Sigmoid colon (tissue), 7 donors: ENCODE results near the gene TMEM184B. TPM values are rescaled to one million over a fixed set of nuclear protein-coding genes. Genes with fewer than 3 reads are reported as not detected.

ENCODE experiments used
- DNase-seq: peaks from one replicate; pipeline ENCODE4 v3.0.0-alpha.2; 2019
- H3K27ac ChIP-seq, 4 donors: fragments of 200-600 bp; sonication (generic); one replicate each; pipeline ENCODE4 v1.5.1; 2016 to 2019; ENCODE audit warnings: mild to moderate bottlenecking in 1 of 4
- H3K27me3 ChIP-seq, 3 donors: fragments of 200-600 bp; sonication (generic); one replicate each; pipeline ENCODE4 v1.5.1; 2019; ENCODE audit warnings: mild to moderate bottlenecking in 1 of 3
- H3K36me3 ChIP-seq, 4 donors: fragments of 200-600 bp; sonication (generic); one replicate each; pipeline ENCODE4 v1.5.1; 2016 to 2019
- H3K4me1 ChIP-seq, 4 donors: fragments of 200-600 bp; sonication (generic); one replicate each; pipeline ENCODE4 v1.5.1; 2017 to 2019
- H3K4me3 ChIP-seq, 4 donors: fragments of 200-600 bp; sonication (generic); one replicate each; pipeline ENCODE4 v1.5.1; 2017 to 2019; ENCODE audit warnings: mild to moderate bottlenecking in 2 of 4, moderate library complexity in 1 of 4
- H3K9me3 ChIP-seq, 4 donors: fragments of 200-600 bp in 3 of 4; sonication (generic) in 3 of 4; one replicate each; pipeline versions ENCODE4 v1.5.1 to v1.6.1; 2013 to 2019
- EP300 ChIP-seq, 4 donors: sonication (generic); formaldehyde crosslinking; IDR thresholded peaks; one replicate each; pipeline ENCODE4 v1.6.1; 2017; ENCODE audit warnings: antibody characterized with exemption in 4 of 4
- POLR2A ChIP-seq, 2 donors: fragments of 450-650 bp; IDR thresholded peaks; one replicate each; pipeline ENCODE4 v1.6.1; 2016; ENCODE audit warnings: antibody characterized with exemption in 2 of 2, mild to moderate bottlenecking in 2 of 2, moderate library complexity in 2 of 2
- POLR2AphosphoS5 ChIP-seq, 4 donors: sonication (generic); formaldehyde crosslinking; IDR thresholded peaks; one replicate each; pipeline ENCODE4 v1.6.1; 2017; ENCODE audit warnings: antibody characterized with exemption in 4 of 4
- WGBS, 2 donors: extraction: QIAGEN DNeasy Blood & Tissue Kit; methylation state at CpG; one replicate each; pipeline ENCODE4 v1.1.7; 2013; 5-methylcytosine and 5-hydroxymethylcytosine counted together
- intact Hi-C: fragments of 100-400 bp; cut with DNase I; formaldehyde crosslinking; loops from one replicate; pipeline ENCODE4 v1.15.1; 2023
- polyA plus RNA-seq, 3 donors: library from polyadenylated mRNA; stranded (reverse); fragments of 200-250 nt; gene quantifications; one replicate each; pipeline ENCODE4 v1.2.3, GENCODE V29; 2013
- total RNA-seq, 4 donors: library from RNA; depleted of rRNA; stranded (reverse); fragments of >200 nt; gene quantifications; one replicate each; pipeline ENCODE4 v1.1.0, GENCODE V29; 2016
- TF ChIP-seq, protein P1 (sequence below), 4 experiments: fragments of 450-650 bp in 3 of 4; fragments of 200-600 bp in 1 of 4; IDR thresholded peaks; one replicate each; pipeline ENCODE4 v1.5.1; 2016 to 2019; ENCODE audit warnings: antibody characterized with exemption in 4 of 4, mild to moderate bottlenecking in 3 of 4, moderate library complexity in 2 of 4
- donor health status: healthy with polysubstance abuse.
- donor health status: Bipolar disorder and iron deficiency.
- donor health status: healthy.

Gene TMEM184B
- total and polyA plus RNA-seq, 7 donors = 7.2 to 96.4 (median 42.6) TPM

DNA sequence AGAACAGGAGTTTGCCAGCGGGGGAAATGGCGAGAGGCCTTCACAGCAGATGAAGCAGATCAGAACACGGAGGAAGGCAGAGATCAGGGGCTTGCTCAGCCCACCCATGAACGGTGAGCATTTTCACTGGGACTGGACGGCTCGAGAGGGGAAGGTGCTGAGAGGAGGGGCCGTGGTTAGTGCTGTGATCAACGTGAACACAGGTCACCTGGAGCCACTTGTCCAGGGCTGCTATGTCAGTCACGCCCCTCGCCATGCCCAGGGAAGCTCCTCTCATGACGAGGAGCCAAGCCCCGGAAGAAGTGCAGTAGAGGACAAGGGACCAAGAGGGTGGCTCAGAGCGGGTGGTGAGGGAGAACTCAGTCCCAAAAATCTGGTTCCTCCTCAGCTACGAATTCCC, 98.2 kb downstream of the TMEM184B start:
- Histone ChIP-seq H3K36me3 (no peaks in the 10 kb centered on the region), H3K4me3 (no peak overlapping the region), H3K27ac (no peak overlapping the region), H3K9me3 (no peaks in the 10 kb centered on the region), H3K4me1 (peaks cover 0 to 26% (median 15%) of the 10 kb centered on the region in 4 donors), H3K27me3 (no peaks in the 10 kb centered on the region)
- 81 to 88% methylated on average over 14 of the region's 14 CpGs for WGBS, 2 donors
- intact Hi-C loops = no loop called here
- peak; percentile 53 for DNase-seq
- no peak for TF ChIP-seq POLR2AphosphoS5 (IDR thresholded peaks at IDR 0.05)
- no peak for TF ChIP-seq POLR2A (IDR thresholded peaks at IDR 0.05)
- no peak for TF ChIP-seq EP300 (IDR thresholded peaks at IDR 0.05)
- TF ChIP-seq, protein P1, sequence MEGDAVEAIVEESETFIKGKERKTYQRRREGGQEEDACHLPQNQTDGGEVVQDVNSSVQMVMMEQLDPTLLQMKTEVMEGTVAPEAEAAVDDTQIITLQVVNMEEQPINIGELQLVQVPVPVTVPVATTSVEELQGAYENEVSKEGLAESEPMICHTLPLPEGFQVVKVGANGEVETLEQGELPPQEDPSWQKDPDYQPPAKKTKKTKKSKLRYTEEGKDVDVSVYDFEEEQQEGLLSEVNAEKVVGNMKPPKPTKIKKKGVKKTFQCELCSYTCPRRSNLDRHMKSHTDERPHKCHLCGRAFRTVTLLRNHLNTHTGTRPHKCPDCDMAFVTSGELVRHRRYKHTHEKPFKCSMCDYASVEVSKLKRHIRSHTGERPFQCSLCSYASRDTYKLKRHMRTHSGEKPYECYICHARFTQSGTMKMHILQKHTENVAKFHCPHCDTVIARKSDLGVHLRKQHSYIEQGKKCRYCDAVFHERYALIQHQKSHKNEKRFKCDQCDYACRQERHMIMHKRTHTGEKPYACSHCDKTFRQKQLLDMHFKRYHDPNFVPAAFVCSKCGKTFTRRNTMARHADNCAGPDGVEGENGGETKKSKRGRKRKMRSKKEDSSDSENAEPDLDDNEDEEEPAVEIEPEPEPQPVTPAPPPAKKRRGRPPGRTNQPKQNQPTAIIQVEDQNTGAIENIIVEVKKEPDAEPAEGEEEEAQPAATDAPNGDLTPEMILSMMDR (IDR thresholded peaks at IDR 0.05) = no peak

DNA sequence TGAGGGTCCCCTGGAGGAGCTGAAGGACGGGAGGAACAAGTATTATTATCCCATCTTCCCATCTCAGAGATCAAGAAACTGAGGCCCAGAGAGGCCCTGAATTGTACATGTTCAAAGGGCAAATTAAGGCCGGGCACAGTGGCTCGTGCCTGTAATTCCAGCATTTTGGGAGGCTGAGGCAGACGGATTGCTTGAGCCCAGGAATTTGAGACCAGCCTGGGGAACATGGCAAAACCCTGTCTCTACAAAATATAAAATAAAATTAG, 99.2 kb downstream of the TMEM184B start:
- TF ChIP-seq, protein P1 (IDR thresholded peaks at IDR 0.05) = no peak
- TF ChIP-seq EP300 (IDR thresholded peaks at IDR 0.05) = no peak
- no peak for TF ChIP-seq POLR2AphosphoS5 (IDR thresholded peaks at IDR 0.05)
- TF ChIP-seq POLR2A (IDR thresholded peaks at IDR 0.05) = no peak
- peak; percentile 26 for DNase-seq

DNA sequence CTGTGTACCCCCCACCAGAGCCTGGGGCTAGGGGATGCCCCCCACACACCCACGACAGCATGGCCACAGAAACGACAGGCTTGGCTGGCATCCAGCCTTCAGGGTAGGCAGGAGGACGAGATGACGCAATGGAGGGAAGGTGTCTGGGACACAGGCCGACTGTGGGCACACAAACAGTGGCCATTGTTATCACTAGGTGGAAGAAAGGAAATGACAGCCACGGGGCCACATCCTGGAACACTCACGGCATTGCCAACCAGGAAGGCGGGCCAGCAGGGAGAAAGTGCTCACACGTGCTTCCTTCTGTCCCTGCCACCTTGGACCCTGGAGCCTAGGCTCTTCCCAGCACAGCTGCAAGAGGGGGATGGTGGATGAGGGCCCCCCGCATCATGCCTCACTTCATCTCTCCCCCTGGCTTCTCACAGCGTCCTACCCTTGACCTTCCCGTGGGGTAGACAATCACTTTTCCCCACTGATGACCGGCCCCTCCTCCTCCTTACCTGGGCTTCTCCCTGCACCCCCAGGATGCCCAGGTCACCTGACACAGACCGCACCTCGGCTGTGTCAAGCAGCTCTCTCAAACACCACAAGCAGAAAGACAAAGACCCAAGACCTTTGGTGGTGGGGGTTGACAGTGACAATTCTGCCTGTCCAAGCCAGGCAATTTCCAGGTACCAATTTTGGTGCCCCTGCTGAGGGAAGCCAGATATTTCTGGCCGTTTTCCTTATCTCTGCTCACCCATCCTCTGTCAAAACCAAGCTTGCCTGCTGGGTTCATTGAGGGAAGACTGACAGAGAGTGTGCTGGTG, 99.8 kb downstream of the TMEM184B start:
- intact Hi-C loops = no loop called here
- DNase-seq = peak; percentile 68
- no peaks in the 10 kb centered on the region for H3K27me3 ChIP-seq
- H3K36me3 ChIP-seq = no peaks in the 10 kb centered on the region
- peaks cover 0 to 25% (median 12%) of the 10 kb centered on the region in 4 donors for H3K4me1 ChIP-seq
- peak overlapping the region in 1 of 4 donors; percentile 34 for H3K27ac ChIP-seq
- H3K9me3 ChIP-seq = no peaks in the 10 kb centered on the region
- TF ChIP-seq, protein P1 (IDR thresholded peaks at IDR 0.05) = no peak
- TF ChIP-seq POLR2A (IDR thresholded peaks at IDR 0.05) = no peak
- no peak for TF ChIP-seq EP300 (IDR thresholded peaks at IDR 0.05)
- TF ChIP-seq POLR2AphosphoS5 (IDR thresholded peaks at IDR 0.05) = peak; percentile 23 to 71 (median 46)
- 37 to 52% methylated on average over 16 of the region's 16 CpGs for WGBS, 2 donors
- H3K4me3 ChIP-seq = no peak overlapping the region

More for the DNA sequence above, 99.2 kb downstream of the TMEM184B start:
- H3K4me3 ChIP-seq = no peak overlapping the region
- no peaks in the 10 kb centered on the region for H3K9me3 ChIP-seq
- peaks cover 0 to 25% (median 14%) of the 10 kb centered on the region in 4 donors for H3K4me1 ChIP-seq
- intact Hi-C loops = no loop called here
- no peaks in the 10 kb centered on the region for H3K27me3 ChIP-seq
- 94 to 97% methylated on average over 4 of the region's 4 CpGs for WGBS, 2 donors
- no peak overlapping the region for H3K27ac ChIP-seq
- H3K36me3 ChIP-seq = no peaks in the 10 kb centered on the region

DNA sequence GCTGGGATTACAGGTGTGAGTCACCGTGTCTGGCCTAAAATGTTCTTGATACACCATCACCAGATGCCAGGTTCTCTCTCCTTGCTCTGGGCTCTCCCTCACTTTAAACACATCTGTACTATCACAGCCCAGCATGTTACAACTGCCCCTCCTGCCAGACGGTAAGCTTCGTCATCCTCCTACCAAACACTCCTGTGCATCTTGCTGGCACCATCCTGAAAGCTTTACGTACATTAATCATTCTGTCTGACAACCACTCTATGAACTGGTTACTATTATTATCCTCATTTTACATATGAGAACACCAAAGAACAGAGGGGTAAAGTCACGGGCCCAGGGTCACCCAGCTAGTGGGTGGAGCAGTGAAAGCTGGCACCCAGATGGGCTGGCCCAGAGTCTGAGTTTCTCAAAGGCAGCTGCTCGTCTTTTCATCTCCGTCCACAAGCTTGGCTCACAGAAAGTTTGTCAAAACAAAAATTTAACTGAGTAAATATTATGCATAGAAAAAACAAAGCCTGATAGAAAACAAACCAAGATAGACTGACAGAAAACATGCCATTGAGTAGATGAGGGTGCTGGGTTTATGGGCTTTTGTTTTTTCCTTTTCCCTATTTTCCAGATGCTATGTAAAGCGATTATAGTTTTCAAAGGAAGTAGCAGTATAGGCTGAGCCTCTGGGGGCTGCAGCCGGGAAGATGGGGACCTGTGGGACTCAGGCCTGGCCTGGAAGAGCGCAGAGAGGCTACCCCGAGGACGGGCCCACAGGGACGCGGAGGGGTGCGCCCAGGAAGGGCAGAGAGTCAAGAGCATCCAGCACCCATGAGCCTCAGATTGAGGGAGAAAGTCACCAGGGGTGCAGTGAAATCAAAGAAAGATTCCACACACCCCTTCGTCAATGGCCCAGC, 100.6 kb downstream of the TMEM184B start:
- intact Hi-C loops = no loop called here
- WGBS, 2 donors = 80% methylated on average over 16 of the region's 16 CpGs
- peak overlapping the region in 1 of 4 donors; percentile 34 for H3K27ac ChIP-seq
- peak; percentile 58 for DNase-seq
- no peaks in the 10 kb centered on the region for H3K27me3 ChIP-seq
- H3K9me3 ChIP-seq = no peaks in the 10 kb centered on the region
- H3K4me1 ChIP-seq = peaks cover 0 to 24% (median 9%) of the 10 kb centered on the region in 4 donors
- no peak for TF ChIP-seq POLR2A (IDR thresholded peaks at IDR 0.05)
- no peak for TF ChIP-seq POLR2AphosphoS5 (IDR thresholded peaks at IDR 0.05)
- no peak for TF ChIP-seq EP300 (IDR thresholded peaks at IDR 0.05)
- TF ChIP-seq, protein P1 (IDR thresholded peaks at IDR 0.05) = no peak
- no peaks in the 10 kb centered on the region for H3K36me3 ChIP-seq
- H3K4me3 ChIP-seq = no peak overlapping the region
